Calu3 (cell line): ENCODE data around the gene SLC46A2. TPM values are rescaled to one million over a fixed set of nuclear protein-coding genes. Genes with fewer than 3 reads are reported as not detected.

Source experiments
- BruUV-seq: library from RNA; stranded (reverse); fragments of 400-500 nt; replicated peaks from 2 replicates; lab custom pipeline; 2021; lab: Mats Ljungman, UMichigan
- CTCF ChIA-PET: fragments of 300-600 bp; sonication (Branson Sonifier 250); formaldehyde crosslinking; loops from one replicate; lab custom pipeline; 2022; ENCODE audit warnings: antibody characterized with exemption; lab: Charles Lee
- DNase-seq: peaks from one replicate; pipeline ENCODE4 v3.0.0; 2022
- H3K27ac Mint-ChIP-seq: one replicate; pipeline ENCODE4 v1.8.0; 2022; ENCODE audit warnings: mixed read lengths; ENCODE audit not compliant: unreplicated experiment
- H3K27me3 Mint-ChIP-seq: one replicate; pipeline ENCODE4 v1.8.0; 2022; ENCODE audit warnings: mixed read lengths; ENCODE audit not compliant: unreplicated experiment
- H3K36me3 Mint-ChIP-seq: one replicate; pipeline ENCODE4 v1.8.0; 2022; ENCODE audit warnings: mild to moderate bottlenecking, moderate library complexity, mixed read lengths; ENCODE audit not compliant: insufficient read depth, unreplicated experiment
- H3K4me1 Mint-ChIP-seq: one replicate; pipeline ENCODE4 v1.8.0; 2022; ENCODE audit warnings: mild to moderate bottlenecking, low read depth, mixed read lengths; ENCODE audit not compliant: unreplicated experiment
- H3K4me3 Mint-ChIP-seq: one replicate; pipeline ENCODE4 v1.8.0; 2022; ENCODE audit warnings: mild to moderate bottlenecking, low read depth, moderate library complexity, mixed read lengths; ENCODE audit not compliant: unreplicated experiment
- H3K9me3 Mint-ChIP-seq: one replicate; pipeline ENCODE4 v1.8.0; 2022; ENCODE audit warnings: low read depth, mixed read lengths; ENCODE audit not compliant: unreplicated experiment
- intact Hi-C: fragments of 100-400 bp; cut with micrococcal nuclease; formaldehyde crosslinking; loops from one replicate; pipeline ENCODE4 v1.10.0; 2022; ENCODE audit not compliant: unreplicated experiment
- total RNA-seq: library from RNA; stranded (reverse); gene quantifications from 2 replicates; pipeline ENCODE4 v1.2.3, GENCODE V29; 2022
- TF ChIP-seq, protein P1 (sequence below): fragments of 200-600 bp; IDR thresholded peaks from one replicate; pipeline ENCODE4 v1.8.0; 2022; ENCODE audit warnings: antibody characterized with exemption; ENCODE audit not compliant: unreplicated experiment

SLC46A2 gene
- total RNA-seq, 1 experiment from 2014 or later = not detected

DNA sequence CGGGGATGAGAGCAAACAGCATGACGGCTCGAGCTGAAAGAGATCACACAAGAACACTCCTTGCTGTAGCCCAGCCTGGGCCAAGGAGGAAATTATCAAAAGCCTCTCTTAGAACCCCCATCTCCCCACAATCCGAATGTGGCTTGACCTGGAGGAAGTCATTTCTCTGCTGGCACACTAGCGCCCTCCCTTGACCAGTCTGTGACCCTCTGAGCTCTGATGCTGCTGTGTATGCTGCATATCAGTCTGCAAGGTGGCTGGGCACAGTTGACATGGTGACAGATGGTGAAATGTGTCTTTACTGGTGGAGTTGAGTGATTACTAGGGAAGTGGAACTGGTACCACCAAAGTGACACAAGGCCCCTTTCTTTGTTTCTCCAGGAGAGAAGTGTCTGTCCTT is 3.3 kb downstream of the SLC46A2 start:
- CTCF ChIA-PET = no interaction called here
- intact Hi-C loops = no loop called here
- BruUV-seq = no TSS peak
- Mint-ChIP-seq H3K4me3 (no peak overlapping the region), H3K27ac (no peak overlapping the region), H3K4me1 (no peaks in the 10 kb centered on the region), H3K9me3 (no peaks in the 10 kb centered on the region), H3K27me3 (peaks cover 5% of the 10 kb centered on the region), H3K36me3 (peaks cover 3% of the 10 kb centered on the region)
- TF ChIP-seq, protein P1, sequence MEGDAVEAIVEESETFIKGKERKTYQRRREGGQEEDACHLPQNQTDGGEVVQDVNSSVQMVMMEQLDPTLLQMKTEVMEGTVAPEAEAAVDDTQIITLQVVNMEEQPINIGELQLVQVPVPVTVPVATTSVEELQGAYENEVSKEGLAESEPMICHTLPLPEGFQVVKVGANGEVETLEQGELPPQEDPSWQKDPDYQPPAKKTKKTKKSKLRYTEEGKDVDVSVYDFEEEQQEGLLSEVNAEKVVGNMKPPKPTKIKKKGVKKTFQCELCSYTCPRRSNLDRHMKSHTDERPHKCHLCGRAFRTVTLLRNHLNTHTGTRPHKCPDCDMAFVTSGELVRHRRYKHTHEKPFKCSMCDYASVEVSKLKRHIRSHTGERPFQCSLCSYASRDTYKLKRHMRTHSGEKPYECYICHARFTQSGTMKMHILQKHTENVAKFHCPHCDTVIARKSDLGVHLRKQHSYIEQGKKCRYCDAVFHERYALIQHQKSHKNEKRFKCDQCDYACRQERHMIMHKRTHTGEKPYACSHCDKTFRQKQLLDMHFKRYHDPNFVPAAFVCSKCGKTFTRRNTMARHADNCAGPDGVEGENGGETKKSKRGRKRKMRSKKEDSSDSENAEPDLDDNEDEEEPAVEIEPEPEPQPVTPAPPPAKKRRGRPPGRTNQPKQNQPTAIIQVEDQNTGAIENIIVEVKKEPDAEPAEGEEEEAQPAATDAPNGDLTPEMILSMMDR = no peak
- DNase-seq = no peak

DNA sequence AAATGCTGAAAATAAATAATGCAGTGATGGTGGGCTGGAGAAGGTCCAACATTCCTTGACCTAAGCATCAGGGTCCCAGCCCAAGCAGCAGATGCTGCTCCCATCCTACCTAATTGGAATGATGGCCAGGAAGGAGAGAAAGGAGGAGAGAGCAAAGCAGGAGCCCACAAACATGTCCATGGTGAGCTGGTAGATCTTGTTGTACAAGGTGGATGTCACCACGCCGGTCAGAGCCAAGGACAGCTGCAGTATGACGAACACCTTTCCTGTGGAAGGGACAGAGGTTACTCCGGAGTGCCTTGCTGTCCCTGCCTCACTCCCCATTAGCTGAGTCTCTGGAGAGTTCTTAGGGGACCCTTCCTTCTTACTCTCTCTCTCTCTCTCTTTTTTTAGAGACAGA is 4.3 kb downstream of the SLC46A2 start:
- no peak overlapping the region for H3K27ac Mint-ChIP-seq
- TF ChIP-seq, protein P1 = no peak
- no peaks in the 10 kb centered on the region for H3K27me3 Mint-ChIP-seq
- no peaks in the 10 kb centered on the region for H3K9me3 Mint-ChIP-seq
- BruUV-seq = no TSS peak
- H3K36me3 Mint-ChIP-seq = peaks cover 5% of the 10 kb centered on the region
- intact Hi-C loops = no loop called here
- CTCF ChIA-PET = no interaction called here
- no peak overlapping the region for H3K4me3 Mint-ChIP-seq
- H3K4me1 Mint-ChIP-seq = no peaks in the 10 kb centered on the region
- no peak for DNase-seq

DNA sequence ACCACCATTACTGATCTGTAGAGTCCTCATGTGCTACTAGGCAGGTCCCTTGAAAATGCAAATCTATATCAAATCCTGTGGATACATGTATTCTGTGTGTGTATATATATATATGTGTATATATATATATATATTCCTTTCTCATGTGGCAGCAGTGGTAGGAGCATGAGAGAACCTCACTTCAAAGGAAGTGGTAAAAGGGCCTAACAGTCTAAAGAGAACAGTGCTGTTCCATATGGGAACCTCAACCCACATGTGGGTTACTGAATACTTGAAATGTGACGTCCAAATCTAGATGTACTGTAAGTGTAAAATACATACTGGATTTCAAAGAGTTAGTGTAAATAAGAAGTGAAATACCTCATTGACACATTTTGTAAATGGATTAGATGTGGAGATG is 5.4 kb downstream of the SLC46A2 start:
- DNase-seq = no peak
- peaks cover 5% of the 10 kb centered on the region for H3K36me3 Mint-ChIP-seq
- H3K27me3 Mint-ChIP-seq = no peaks in the 10 kb centered on the region
- no peak overlapping the region for H3K4me3 Mint-ChIP-seq
- BruUV-seq = no TSS peak
- intact Hi-C loops = no loop called here
- TF ChIP-seq, protein P1 = no peak
- no peak overlapping the region for H3K27ac Mint-ChIP-seq
- H3K4me1 Mint-ChIP-seq = no peaks in the 10 kb centered on the region
- no peaks in the 10 kb centered on the region for H3K9me3 Mint-ChIP-seq
- CTCF ChIA-PET = no interaction called here

DNA sequence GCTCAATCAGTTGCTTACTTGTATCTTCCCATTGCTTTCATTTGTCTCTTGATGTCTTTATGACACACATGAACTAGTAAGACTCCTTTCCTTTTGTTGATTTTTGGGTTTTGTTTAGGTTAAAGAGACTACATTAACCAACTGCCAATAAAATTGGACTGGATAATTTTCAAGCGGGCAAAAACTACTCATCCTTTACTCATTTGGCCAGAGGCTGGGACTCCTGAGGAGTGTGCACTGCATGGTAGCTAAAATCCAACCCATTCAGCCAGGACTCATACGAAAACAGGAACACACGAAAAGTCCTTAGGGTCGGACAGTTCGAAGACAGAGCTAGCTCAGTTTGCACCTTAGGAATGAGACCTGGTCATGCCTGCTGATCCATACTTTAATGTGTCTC is 6.0 kb downstream of the SLC46A2 start:
- CTCF ChIA-PET = no interaction called here
- no peak overlapping the region for H3K27ac Mint-ChIP-seq
- no peak for DNase-seq

More for the DNA sequence above, 6.0 kb downstream of the SLC46A2 start:
- Mint-ChIP-seq H3K4me1 (no peaks in the 10 kb centered on the region), H3K4me3 (no peak overlapping the region), H3K9me3 (no peaks in the 10 kb centered on the region), H3K27me3 (no peaks in the 10 kb centered on the region), H3K36me3 (peaks cover 5% of the 10 kb centered on the region)
- TF ChIP-seq, protein P1 = no peak
- intact Hi-C loops = no loop called here
- no TSS peak for BruUV-seq
